MCF 10A (cell line): ENCODE results near the gene CCDC112. TPM values are rescaled to one million over a fixed set of nuclear protein-coding genes. Genes with fewer than 3 reads are reported as not detected.

Source experiments
- BruUV-seq: library from RNA; stranded (reverse); fragments of 400-500 nt; replicated peaks from 2 replicates; lab custom pipeline; 2021; lab: Mats Ljungman, UMichigan
- CTCF ChIA-PET: fragments of 300-600 bp; sonication (Branson Sonifier 250); formaldehyde crosslinking; extraction: SDS; loops from one replicate; lab custom pipeline; 2021; ENCODE audit warnings: antibody characterized with exemption, inconsistent platforms; lab: Yijun Ruan, JAX
- POLR2A ChIA-PET: fragments of 300-600, 350-650 bp; sonication (Branson Sonifier 250); formaldehyde crosslinking; extraction: SDS; loops from one replicate; lab custom pipeline; 2020; ENCODE audit warnings: antibody characterized with exemption, inconsistent platforms; lab: Yijun Ruan, JAX
- DNase-seq: peaks from one replicate; pipeline ENCODE4 v3.0.0-alpha.2; 2018; ENCODE audit not compliant: unreplicated experiment
- H3K27ac Mint-ChIP-seq: one replicate; pipeline ENCODE4 v1.8.0; 2022; ENCODE audit warnings: mild to moderate bottlenecking, low read depth, mixed read lengths; ENCODE audit not compliant: unreplicated experiment
- H3K27me3 Mint-ChIP-seq: one replicate; pipeline ENCODE4 v1.8.0; 2022; ENCODE audit warnings: mixed read lengths; ENCODE audit not compliant: insufficient read depth, unreplicated experiment
- H3K36me3 Mint-ChIP-seq: one replicate; pipeline ENCODE4 v1.8.0; 2022; ENCODE audit warnings: mild to moderate bottlenecking, moderate library complexity, mixed read lengths; ENCODE audit not compliant: insufficient read depth, unreplicated experiment
- H3K4me1 Mint-ChIP-seq: one replicate; pipeline ENCODE4 v1.8.0; 2022; ENCODE audit warnings: mixed read lengths; ENCODE audit not compliant: insufficient read depth, unreplicated experiment
- H3K4me3 Mint-ChIP-seq: one replicate; pipeline ENCODE4 v1.8.0; 2022; ENCODE audit warnings: mild to moderate bottlenecking, moderate library complexity, mixed read lengths; ENCODE audit not compliant: unreplicated experiment
- H3K9me3 Mint-ChIP-seq: one replicate; pipeline ENCODE4 v1.8.0; 2022; ENCODE audit warnings: mixed read lengths; ENCODE audit not compliant: unreplicated experiment
- intact Hi-C: fragments of 100-400 bp; cut with micrococcal nuclease; formaldehyde crosslinking; loops from 2 replicates; pipeline ENCODE4 v1.14.1; 2022
- total RNA-seq: library from RNA; stranded (reverse); gene quantifications from 2 replicates; pipeline ENCODE4 v1.2.3, GENCODE V29; 2022
- TF ChIP-seq, protein P1 (sequence below): fragments of 200-600 bp; IDR thresholded peaks from one replicate; pipeline ENCODE4 v1.8.0; 2022; ENCODE audit warnings: antibody characterized with exemption, mild to moderate bottlenecking; ENCODE audit not compliant: unreplicated experiment

The CCDC112 gene
- total RNA-seq, 1 experiment from 2014 or later: 10.7 TPM

DNA sequence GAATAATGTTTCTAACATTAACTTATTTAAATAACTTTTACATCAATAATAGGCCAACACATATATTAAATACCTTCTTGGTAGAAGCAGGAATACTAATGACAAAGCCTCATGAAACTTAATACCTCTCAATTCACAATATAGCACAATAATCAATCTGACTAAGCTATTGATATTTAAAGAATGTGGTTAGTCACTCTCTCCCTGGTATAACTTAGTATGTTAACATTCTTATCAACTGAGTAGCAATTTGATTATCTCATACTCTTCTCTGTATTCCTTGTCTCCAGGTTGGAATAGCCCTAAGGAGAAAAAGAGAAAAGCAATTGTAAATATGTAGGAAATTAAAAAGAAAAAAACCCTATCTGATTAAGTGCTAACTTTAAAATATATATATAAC lies 28.8 kb downstream of the CCDC112 start:
- TF ChIP-seq, protein P1, sequence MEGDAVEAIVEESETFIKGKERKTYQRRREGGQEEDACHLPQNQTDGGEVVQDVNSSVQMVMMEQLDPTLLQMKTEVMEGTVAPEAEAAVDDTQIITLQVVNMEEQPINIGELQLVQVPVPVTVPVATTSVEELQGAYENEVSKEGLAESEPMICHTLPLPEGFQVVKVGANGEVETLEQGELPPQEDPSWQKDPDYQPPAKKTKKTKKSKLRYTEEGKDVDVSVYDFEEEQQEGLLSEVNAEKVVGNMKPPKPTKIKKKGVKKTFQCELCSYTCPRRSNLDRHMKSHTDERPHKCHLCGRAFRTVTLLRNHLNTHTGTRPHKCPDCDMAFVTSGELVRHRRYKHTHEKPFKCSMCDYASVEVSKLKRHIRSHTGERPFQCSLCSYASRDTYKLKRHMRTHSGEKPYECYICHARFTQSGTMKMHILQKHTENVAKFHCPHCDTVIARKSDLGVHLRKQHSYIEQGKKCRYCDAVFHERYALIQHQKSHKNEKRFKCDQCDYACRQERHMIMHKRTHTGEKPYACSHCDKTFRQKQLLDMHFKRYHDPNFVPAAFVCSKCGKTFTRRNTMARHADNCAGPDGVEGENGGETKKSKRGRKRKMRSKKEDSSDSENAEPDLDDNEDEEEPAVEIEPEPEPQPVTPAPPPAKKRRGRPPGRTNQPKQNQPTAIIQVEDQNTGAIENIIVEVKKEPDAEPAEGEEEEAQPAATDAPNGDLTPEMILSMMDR: no peak
- POLR2A ChIA-PET: no interaction called here
- no peaks in the 10 kb centered on the region for H3K9me3 Mint-ChIP-seq
- H3K36me3 Mint-ChIP-seq: peaks cover 6% of the 10 kb centered on the region
- DNase-seq: no peak
- no peaks in the 10 kb centered on the region for H3K27me3 Mint-ChIP-seq
- no TSS peak for BruUV-seq
- H3K4me3 Mint-ChIP-seq: no peak overlapping the region
- no peak overlapping the region for H3K27ac Mint-ChIP-seq
- CTCF ChIA-PET: interaction anchor here (1.2 kb wide), 1 partner anchor 308 kb away, joined by 3 read pairs; no protein-coding TSS in a partner anchor
- intact Hi-C loops: no loop called here
- H3K4me1 Mint-ChIP-seq: no peaks in the 10 kb centered on the region

DNA sequence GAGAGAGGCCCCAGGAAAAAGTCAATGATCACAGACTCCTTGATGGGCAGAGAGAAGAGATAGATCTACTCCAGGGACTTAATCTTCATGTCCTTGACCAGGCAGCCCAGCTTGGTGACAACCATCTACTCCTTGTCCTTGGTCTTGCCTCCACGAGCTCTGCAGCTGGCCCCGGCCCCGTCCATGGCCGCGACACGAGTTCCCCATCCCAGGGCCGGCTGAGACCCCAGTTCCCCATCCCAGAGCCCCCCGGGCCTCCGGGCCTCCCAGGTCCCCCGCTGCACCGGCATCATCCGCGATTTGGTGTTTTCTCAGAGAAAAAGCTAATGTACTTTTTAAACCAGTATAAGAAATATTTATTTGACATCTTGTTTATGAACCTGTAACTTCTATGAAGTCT lies 31.2 kb downstream of the CCDC112 start:
- no TSS peak for BruUV-seq
- ChIA-PET POLR2A (no interaction called here), CTCF (no interaction called here)
- no peaks in the 10 kb centered on the region for H3K9me3 Mint-ChIP-seq
- H3K27me3 Mint-ChIP-seq: no peaks in the 10 kb centered on the region
- no peak overlapping the region for H3K27ac Mint-ChIP-seq
- H3K4me3 Mint-ChIP-seq: no peak overlapping the region
- TF ChIP-seq, protein P1: no peak
- intact Hi-C loops: no loop called here
- H3K36me3 Mint-ChIP-seq: peaks cover 6% of the 10 kb centered on the region
- H3K4me1 Mint-ChIP-seq: peaks cover 12% of the 10 kb centered on the region
- DNase-seq: no peak

DNA sequence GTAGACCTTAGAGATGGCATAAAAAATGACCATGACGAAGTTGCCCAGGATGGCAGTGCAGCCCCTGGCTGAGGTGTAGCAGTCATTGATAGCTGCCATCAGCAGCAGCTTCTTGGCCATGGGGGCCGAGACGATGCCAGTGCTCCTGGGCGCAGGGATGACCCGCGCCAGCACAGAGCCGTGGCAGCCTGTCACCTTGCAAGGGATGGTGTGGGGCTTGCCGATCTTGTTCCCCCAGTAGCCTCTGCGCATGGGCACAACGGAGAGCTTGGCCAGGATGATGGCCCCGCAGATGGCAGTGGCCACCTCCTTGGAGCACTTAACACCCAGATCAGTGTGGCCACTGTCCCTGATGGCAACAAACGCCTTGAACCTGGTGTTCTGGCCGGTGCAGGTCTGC lies 31.7 kb downstream of the CCDC112 start:
- peaks cover 6% of the 10 kb centered on the region for H3K36me3 Mint-ChIP-seq
- ChIA-PET CTCF (interaction anchor here (0.6 kb wide), 1 partner anchor 1653 kb away, joined by 3 read pairs; no protein-coding TSS in a partner anchor), POLR2A (interaction anchor here (1.1 kb wide), 1 partner anchor 12 kb away, joined by 5 read pairs; no protein-coding TSS in a partner anchor)
- H3K27ac Mint-ChIP-seq: no peak overlapping the region
- no peak overlapping the region for H3K4me3 Mint-ChIP-seq
- TF ChIP-seq, protein P1: no peak
- intact Hi-C loops: no loop called here
- no peak for DNase-seq
- peaks cover 13% of the 10 kb centered on the region for H3K4me1 Mint-ChIP-seq
- BruUV-seq: no TSS peak
- H3K9me3 Mint-ChIP-seq: no peaks in the 10 kb centered on the region
- no peaks in the 10 kb centered on the region for H3K27me3 Mint-ChIP-seq

DNA sequence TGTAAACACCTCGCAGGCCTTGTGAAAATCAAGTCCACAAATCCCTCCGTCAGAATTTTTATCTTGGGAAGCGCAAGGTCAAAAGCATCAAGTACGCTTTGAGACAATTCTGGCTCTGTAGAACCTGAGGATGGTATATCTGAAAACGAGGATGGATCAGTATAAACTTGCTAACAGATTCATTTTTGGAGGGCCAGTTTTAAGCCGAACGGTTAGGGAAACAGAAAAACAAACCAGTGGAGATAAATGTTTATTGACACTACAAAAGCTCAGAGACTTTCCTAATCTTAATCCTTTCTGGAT lies 33.4 kb downstream of the CCDC112 start:
- H3K27ac Mint-ChIP-seq: peak overlapping the region; percentile 97
- H3K9me3 Mint-ChIP-seq: no peaks in the 10 kb centered on the region
- peaks cover 6% of the 10 kb centered on the region for H3K36me3 Mint-ChIP-seq
- TSS peak; percentile 82 for BruUV-seq
- H3K27me3 Mint-ChIP-seq: no peaks in the 10 kb centered on the region
- peak overlapping the region; percentile 83 for H3K4me3 Mint-ChIP-seq
- POLR2A ChIA-PET: interaction anchor here (0.8 to 1.6 kb wide), 10 partner anchors 9 to 580 kb away, joined by 3 to 6 read pairs (median 4); partner anchors contain the start of genes CCDC112 and TRIM36
- TF ChIP-seq, protein P1: no peak
- CTCF ChIA-PET: interaction anchor here (1.1 to 1.3 kb wide), 3 partner anchors 16 to 46 kb away, joined by 3 to 4 read pairs (median 3); partner anchors contain the start of gene CCDC112
- H3K4me1 Mint-ChIP-seq: peaks cover 26% of the 10 kb centered on the region
- intact Hi-C loops: no loop called here
- DNase-seq: no peak
